HG03575 (cell line): ENCODE results near the gene SRP54.
"Not testable (repeated sequence)": the region's sequence is repeated elsewhere in the genome, so short reads cannot be mapped to it uniquely, and the experiment has no call there.

Source experiments
- ATAC-seq: cut with Tn5 transposase; IDR thresholded peaks from one replicate; pipeline ENCODE4 v1.9.1; 2021; ENCODE audit not compliant: unreplicated experiment, insufficient number of reproducible peaks, low FRiP score; ENCODE audit errors: extremely low read depth

The SRP54 gene

DNA sequence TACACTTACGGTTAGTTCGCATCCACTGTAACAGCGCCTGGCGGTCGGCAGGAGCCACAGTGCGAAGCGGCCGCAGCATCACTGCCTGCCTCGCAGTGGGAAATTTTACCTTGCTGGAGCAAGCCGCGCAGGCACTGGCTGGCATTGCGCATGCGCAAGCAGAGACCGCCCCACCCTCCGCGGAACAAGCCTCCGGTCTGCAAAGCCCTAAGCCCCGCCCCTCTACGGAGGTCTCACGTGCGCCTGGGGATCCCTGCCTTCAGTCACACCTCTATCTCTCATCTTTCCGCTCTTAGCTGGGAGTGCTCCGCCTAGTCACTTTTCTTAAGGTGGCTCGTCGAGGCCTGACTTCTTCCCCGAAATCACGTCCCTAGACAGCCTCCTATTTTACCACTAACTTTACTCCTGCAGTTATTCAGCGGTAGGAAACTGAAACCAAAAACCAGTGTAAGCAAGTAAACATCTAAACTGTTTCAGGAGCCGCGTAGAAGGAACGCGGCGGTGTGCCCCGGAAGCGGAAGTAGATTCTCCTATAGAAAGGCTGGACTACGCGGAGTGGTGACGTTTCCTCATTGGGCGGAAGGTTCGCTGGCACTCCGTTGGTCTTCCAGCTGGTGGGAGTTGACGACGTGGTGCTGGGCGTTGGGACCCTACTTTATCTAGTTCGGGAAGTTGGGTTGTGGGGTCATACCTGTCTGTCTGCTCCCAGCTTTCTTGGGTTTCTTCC lies at the start of gene SRP54:
Gene SRP54 (plus strand): TSS at position 572 of the 727 bp plus-strand sequence. CDS start 13,718 bp downstream, outside the sequence.
- peak; percentile 40 for ATAC-seq

DNA sequence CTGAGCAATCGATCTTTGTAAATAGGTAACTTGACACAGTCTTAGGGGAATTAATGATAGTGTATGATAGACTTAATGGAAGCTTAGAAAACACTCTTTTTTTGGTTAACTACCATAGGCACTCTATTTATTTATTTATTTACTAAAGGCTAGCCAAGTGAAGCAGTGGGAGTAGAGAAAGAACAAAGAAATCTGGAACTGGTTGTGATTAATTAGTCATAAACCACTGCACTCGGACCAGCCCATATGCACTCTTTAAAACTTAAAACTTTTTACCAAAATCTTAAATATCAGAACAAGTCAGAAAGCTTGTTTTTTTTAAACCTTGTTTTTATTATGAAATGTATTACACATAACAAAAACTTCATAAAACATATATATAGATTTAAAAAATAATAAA lies 49.5 kb upstream of the SRP54 start:
- no peak for ATAC-seq

GRCh38 chr14:34935488-34935887 lies 47.3 kb upstream of the SRP54 start:
- ATAC-seq, result no peak

- ATAC-seq, result no peak
Measured at GRCh38 chr14:34937442-34937841, 45.4 kb upstream of the SRP54 start.

- no peak for ATAC-seq
Measured at GRCh38 chr14:34937876-34938275, 44.9 kb upstream of the SRP54 start.

DNA sequence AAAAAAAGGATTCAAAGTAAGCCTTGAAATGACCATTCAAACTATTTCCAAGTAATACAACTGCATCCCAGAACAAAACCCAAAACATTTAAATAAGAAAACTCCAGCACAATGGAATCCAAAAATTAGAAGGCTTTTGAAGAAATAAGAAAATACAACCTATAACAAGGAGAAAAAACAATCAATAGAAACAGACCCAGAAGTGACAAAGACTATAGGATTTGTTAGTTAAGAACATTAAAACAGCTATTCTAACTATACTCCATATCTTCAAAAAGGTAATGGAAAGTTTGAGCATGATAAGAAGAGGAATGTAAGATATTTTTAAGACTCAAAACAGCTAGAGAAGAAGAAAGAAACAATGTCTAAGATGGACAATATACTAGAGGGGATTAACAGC lies 39.3 kb upstream of the SRP54 start:
- no peak for ATAC-seq

DNA sequence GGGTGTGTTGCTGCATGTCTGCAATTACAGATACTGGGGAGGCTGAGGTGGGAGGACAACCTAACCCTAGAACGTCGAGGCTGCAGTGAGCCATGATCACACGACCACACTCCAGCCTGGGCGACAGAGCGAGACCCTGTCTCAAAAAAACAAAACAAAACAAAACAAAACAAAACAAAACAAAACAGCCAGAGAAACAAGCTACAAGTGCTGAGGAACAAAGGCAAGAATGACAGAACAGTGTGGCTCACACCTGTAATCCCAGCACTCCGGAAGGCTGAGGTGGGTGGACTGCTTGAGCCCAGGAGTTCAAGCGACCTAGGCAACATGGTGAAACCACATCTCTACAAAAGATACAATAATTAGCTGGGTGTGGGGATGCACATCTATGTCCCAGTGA lies 38.0 kb upstream of the SRP54 start:
- no peak for ATAC-seq

GRCh38 chr14:34946699-34947098 lies 36.1 kb upstream of the SRP54 start:
- no peak for ATAC-seq

- no peak for ATAC-seq
Measured at GRCh38 chr14:34951286-34951685, 31.5 kb upstream of the SRP54 start.

GRCh38 chr14:34956931-34957330 lies 25.9 kb upstream of the SRP54 start:
- ATAC-seq, result no peak

DNA sequence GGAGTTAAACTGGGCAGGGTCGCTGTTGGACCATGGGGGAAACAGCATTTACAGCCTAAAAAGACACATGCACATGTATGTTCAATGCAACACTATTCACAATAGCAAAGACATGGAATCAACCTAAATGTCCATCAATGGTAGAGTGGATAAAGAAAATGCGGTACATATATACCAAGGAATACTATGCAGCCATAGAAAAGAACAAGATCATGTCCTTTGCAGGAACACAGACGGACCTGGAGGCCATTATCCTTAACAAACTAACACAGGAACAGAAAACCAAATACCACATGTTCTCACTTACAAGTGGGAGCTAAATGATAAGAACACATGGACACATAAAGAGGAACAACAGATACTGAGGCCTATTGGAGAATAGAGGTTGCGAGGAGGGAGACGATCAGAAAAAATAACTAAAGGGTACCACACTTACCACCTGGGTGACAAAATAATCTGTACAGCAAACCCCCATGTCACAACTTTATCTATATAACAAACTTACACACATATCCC lies 25.0 kb upstream of the SRP54 start:
- ATAC-seq, result no peak

DNA sequence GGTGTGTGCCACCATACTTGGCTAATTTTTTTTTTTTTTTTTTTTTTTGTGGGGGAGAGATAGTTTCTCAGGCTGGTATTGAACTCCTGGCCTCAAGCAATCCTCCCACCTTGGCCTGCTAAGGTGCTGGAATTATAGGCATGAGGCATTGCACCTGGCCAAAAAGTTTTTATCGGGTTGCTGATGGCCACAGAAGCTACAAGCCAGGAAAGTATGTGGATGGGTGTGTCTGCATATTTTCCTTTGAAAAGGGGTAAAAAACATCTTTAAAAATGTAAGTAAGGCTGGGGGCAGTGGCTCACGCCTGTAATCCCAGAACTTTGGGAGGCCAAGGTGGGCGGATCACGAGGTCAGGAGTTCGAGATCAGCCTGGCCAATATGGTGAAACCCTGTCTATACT lies 20.7 kb upstream of the SRP54 start:
- ATAC-seq, result not testable (repeated sequence)

GRCh38 chr14:34964977-34965764 lies 17.6 kb upstream of the SRP54 start:
- ATAC-seq, result no peak

DNA sequence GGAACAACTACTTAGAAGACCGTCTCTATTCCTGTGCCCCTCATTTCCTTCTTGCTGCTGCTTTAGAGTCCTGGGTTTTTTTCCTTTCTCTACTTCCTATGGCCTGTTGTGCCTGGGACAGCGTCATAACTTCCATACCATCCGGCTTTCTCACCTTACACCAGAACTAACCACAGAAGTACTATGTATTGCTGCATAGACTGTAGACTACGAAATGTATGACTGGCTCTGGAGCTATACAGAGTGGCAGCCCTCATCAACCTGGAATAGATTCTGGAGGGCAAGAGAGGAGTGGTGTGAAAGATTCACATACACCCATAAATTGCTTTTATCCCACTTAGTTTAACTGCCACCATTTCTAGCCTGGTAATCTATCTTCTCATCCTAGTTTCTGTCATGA lies 16.9 kb upstream of the SRP54 start:
- no peak for ATAC-seq

GRCh38 chr14:34966413-34966812 lies 16.4 kb upstream of the SRP54 start:
- ATAC-seq, result no peak

GRCh38 chr14:34970665-34971064 lies 12.1 kb upstream of the SRP54 start:
- ATAC-seq, result no peak

DNA sequence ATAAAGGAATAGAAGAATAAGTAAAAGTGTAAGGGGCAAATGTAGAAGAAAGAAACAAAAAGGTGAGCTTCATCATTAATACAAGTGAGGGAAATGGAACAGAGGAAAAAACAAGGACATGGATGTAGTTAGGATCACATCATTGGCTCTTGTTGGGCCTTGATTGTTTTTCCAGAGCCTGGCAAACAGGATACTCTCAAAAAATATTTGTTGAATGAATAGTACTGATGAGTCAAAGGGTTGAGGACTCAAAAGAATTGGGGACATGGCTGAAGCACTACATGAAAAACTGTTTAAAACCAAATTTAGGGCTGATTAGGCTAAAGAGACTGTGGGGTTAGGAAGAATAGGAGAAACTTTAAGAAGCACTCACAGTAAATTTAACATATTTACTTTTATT lies 11.4 kb upstream of the SRP54 start:
- no peak for ATAC-seq

- no peak for ATAC-seq
Measured at GRCh38 chr14:34971801-34972200, 11.0 kb upstream of the SRP54 start.

- ATAC-seq, result no peak
Measured at GRCh38 chr14:34978444-34978843, 4.3 kb upstream of the SRP54 start.

DNA sequence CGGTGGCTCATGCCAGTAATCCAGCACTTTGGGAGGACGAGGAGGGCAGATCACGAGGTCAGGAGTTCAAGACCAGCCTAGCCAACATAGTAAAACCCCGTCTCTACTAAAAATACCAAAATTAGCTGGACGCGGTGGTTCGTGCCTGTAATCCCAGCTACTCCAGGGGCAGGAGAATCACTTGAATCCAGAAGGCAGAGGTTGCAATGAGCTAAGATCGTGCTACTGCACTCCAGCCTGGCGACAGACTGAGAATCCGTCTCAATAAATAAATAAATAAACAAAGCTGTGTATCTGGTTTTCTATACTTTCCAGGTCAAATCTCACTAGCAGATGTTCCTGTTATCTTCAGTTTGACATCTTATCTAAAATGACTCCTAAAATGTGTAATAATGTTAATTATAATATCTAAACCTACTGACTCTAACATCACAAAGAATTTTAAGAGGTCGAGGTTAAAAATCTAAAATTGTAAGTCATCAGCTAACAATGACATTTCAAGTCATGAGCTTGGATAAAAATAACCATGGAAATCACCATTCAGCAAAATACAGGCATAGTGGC lies 2.4 kb upstream of the SRP54 start:
- no peak for ATAC-seq
